Stimulated activated naive CD4-positive, alpha-beta T cell (primary cell): ENCODE measurements around the gene EOMES.

Experiments
- DNase-seq, 6 experiments: peaks; one replicate each; lab custom pipeline; 2025; lab: John Stamatoyannopoulos, UW

EOMES gene

DNA sequence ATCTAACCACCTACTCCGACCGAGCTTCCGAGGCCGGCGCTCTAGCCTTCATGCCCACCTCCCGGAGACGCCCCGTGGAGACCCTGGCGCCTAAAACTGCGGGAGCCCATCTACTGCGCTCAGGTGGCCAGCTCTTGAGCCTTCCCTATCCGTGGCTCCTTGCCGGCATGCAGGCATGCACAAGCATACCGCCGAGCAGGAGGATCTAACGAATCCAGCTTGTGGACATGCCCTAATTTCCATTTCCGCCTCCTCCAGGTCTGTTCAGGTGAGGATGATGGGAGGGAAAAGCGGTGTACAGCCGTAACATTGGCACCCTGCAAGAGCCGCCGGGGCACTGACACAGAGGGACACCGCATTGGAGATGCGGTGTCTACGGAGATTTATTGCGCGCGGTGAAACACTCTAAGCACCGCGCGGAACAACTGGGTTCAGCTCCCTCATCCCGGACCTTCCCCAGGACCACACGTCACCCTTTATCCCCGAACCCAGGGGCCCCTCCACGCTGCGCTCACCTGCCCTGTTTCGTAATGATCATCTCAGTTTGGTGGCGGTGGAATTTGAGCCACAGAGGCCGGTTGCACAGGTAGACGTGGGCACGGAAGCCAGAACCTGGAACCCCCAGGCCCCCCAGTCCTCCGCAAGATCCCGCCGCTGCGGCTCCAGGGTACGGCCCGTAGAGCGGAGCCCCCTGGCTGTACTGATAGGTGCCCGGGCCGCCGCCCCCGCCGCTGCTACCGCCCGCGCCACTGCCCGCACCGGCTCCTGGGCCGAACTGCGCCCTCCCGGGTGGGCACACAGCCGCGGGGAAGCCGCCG, 1.0 kb downstream of the EOMES start:
- peak in 3 of 6 experiments; percentile 37 to 69 (median 42) for DNase-seq

DNA sequence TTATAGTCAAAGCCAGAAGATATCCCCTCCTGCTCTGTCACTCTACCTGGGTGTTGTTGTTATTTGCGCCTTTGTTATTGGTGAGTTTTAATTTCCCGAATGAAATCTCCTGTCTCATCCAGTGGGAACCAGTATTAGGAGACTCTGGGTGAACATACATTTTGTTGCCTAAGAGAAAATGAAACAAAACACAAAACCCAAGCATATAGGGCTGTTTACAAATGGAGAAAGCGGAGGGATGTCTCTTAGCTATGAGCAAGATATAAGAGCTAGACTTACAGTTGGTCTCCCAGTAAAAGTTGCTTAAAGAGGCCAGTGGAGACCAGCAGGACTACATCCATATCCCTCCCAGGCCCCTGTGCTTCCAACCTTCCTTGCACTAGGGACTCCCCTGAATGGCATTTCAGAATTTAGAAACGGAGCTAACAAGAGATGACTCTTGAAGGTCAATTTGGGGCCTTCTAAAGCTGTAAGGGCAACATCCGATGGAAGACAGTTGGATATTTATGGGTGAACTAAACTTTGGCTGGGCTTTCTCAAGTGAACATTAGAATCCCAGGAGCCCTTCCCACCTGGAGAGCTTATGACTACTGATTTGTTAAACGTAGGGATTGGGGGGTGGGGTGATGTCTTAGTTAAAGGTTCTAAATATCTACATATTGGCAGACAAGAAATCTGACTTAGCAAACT, 2.7 kb downstream of the EOMES start:
- no peak for DNase-seq

DNA sequence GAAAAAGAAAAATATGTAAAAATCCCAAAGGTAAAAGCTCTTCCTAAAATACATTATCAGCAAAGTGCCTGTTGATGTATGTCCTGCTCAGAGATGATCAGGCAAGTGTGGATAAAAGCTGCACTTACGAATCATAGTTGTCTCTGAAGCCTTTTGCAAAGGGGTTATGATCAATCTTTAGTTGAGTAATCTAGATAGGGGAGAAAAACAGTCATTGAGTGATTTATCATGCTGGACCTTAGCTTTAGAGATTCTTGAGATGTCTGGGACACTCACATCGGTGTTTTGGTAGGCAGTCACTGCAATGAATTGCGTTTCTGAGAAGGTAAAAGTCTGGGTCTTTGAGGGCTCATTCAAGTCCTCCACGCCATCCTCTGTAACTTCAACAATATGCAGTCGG, 3.7 kb downstream of the EOMES start:
- DNase-seq: no peak

GRCh38 chr3:27717200-27717852, 4.8 kb downstream of the EOMES start:
- DNase-seq: no peak

- DNase-seq: no peak
Measured at GRCh38 chr3:27716309-27716708, 5.8 kb downstream of the EOMES start.

DNA sequence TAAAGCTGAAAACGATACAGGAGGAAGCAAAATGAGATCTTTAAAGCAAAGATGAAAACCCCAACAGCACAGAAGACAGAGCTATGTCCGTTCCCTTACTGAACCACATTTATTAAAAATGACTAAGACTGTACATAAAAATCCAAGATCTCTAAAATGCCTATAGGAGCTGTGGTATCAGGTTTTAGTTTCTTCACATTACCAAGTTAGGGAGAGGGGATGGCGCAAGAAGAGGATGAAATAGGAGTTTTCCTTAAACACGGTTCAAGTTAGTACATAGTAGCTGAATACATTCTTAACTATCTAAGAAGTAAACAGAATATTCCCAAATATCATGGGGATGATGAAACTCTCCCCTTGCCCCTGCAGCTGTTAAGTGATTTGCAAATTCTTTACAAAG, 6.3 kb downstream of the EOMES start:
- no peak for DNase-seq

DNA sequence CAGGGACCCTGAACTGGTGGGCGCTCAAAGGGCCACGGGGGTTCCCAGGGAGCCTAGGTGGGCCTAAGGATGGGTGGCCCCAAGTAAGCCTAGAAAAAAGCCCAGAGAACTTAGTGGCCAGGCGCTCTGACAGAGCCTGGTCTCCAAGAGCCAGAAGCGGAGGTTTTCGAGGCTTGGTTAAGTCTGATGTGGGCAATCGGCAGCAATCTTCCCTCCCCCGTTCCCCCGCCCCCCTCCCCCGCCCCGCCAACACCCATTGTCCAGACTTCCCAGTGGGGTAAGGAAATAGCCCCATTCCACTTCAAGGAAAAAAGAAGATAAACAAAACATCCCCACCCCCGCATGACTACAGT, 6.7 kb downstream of the EOMES start:
- DNase-seq: no peak

GRCh38 chr3:27714692-27715453, 7.2 kb downstream of the EOMES start:
- peak in 2 of 6 experiments; percentile 26 to 42 for DNase-seq

DNA sequence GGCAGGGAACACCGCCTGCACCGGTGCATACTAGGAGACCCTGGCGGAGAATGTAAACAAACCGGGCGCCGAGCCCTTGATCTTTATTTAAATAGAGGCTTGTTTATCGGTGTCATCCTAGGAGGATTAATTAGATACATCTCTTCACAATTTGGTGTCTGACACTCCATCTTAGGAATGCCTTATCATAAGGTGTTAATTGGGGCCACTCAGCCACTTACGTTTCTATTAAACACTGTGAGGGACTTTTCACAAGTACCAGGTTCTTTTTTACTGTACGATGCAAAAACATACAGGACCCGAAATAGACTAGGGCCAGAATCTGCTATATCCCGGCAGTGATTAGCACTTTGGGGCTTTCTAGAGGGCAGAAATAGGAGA, 8.0 kb downstream of the EOMES start:
- peak in 1 of 6 experiments; percentile 21 for DNase-seq

- peak in 1 of 6 experiments; percentile 35 for DNase-seq
Measured at GRCh38 chr3:27713435-27714145, 8.5 kb downstream of the EOMES start.

DNA sequence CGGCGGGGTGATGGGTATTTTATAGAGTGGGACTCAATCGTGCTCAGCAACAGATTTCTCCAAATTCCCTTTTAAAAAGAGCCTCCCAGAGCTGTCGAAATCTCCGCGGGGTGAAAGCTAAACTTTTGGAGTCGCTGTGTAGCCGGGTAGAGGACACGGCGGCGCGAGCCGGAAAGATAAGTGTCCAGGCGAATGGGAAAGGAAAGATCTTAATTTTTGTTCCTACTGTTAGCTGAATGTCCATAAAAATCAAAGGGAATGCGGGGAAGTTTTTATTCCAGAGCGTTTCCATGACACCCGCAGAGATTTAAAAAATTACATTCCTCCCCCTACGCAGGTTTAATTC, 9.1 kb downstream of the EOMES start:
- DNase-seq: peak in 1 of 6 experiments; percentile 44

GRCh38 chr3:27712136-27713077, 9.7 kb downstream of the EOMES start:
- DNase-seq: peak; percentile 54 to 80 (median 68)

DNA sequence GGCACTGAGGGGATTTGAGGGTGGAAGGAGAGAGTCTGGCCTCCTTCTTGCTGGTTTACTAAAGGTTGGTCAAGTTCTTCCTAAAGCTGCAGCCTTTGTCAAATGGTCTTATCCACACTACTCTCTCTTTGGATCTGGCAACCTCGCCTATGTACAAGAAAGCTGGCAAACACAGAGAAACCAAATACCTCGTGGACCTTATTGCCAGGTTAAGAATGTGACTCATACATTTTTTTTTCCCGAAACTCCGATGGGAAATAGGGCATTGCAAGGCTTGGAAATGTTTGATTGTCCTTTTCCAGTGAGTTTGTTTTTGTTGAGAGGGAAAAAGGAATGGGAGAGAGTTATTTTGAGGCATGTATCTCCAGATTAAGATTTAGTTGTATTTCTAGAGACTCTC, 13.9 kb downstream of the EOMES start:
- no peak for DNase-seq

- DNase-seq: no peak
Measured at GRCh38 chr3:27699067-27699466, 23.1 kb downstream of the EOMES start.

GRCh38 chr3:27696906-27697305, 25.2 kb downstream of the EOMES start:
- no peak for DNase-seq

DNA sequence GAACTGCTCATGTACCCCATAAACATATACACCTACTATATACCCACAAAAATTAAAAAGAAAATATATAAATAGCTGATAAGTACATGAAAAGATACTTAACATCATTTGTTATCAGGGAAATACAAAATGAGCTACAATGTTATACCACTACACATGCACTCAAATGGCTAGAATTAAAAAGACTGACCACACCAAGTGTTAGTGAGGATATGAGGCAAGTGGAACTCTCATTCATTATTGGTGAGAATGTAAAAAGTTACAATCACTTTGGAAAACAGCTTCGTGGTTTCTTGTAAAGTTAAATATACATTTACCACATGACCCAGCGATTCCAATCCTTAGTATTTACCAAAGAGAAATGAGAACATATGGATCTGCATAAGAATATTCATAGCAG, 26.5 kb downstream of the EOMES start:
- no peak for DNase-seq

GRCh38 chr3:27688053-27688452, 34.1 kb downstream of the EOMES start:
- DNase-seq: no peak

- DNase-seq: no peak
Measured at GRCh38 chr3:27686642-27687041, 35.5 kb downstream of the EOMES start.

DNA sequence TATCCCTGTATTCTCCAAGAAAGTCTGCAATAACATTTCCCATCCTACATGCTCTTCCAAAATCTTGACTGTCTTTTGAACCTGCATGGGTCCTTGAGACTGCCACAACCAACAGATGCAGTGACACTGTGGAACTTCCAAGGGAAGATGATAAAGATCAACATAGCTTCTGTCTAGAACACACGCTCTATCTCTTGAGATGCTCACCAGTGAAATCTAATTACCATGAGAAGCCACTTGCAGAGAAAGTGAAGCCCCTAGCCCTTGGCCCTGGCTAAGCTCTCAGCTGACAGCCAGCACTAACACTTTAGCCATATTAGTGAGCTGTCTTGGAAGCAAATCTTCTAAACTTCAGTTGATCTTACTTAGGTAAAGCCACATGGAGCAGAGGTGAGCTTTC, 36.6 kb downstream of the EOMES start:
- DNase-seq: no peak

DNA sequence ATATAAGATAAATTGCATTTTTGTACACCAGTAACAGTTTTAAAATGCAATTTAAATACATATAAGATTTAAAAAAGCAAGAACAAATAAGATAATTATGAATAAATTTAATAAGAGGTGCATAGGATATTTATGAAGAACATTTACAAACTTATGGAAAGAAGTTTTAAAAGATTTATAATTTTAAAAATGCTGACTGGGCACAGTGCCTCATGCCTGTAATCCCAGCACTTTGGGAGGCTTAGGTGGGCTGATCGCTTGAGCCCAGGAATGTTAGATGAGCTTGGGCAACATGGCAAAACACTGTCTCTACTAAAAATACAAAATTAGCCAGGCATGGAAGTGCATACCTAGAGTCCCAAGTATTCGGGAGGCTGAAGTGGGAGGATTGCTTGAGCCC, 37.8 kb downstream of the EOMES start:
- no peak for DNase-seq
